B cell (primary cell): ENCODE data around the gene LRRC8A. TPM values are rescaled to one million over a fixed set of nuclear protein-coding genes. Genes with fewer than 3 reads are reported as not detected.
A peak's percentile ranks its signal among the peaks of the same experiment; 100 is the strongest.
"Not testable (repeated sequence)": the region's sequence is repeated elsewhere in the genome, so short reads cannot be mapped to it uniquely, and the experiment has no call there.

Experiments
- ATAC-seq: fragments of 200-7000 bp; cut with Tn5 transposase; one replicate; pipeline ENCODE4 v1.10.0; 2021; ENCODE audit warnings: low read depth, mild to moderate bottlenecking, moderate number of reproducible peaks, moderate library complexity
- CTCF ChIA-PET: fragments of 350-600 bp; sonication (Branson Sonifier 250); formaldehyde crosslinking; loops from one replicate; lab custom pipeline; 2021; ENCODE audit warnings: antibody characterized with exemption, inconsistent platforms; lab: Charles Lee
- POLR2A ChIA-PET: fragments of 350-600 bp; sonication (Branson Sonifier 250); formaldehyde crosslinking; loops from one replicate; lab custom pipeline; 2021; ENCODE audit warnings: antibody characterized with exemption; lab: Charles Lee
- DNase-seq: peaks from one replicate; pipeline ENCODE4 v3.0.0; 2013
- H2AFZ ChIP-seq: 2 replicates; pipeline ENCODE4 v1.6.1; 2012; ENCODE audit warnings: mild to moderate bottlenecking, low read depth, low read length; ENCODE audit not compliant: insufficient read depth, poor library complexity, severe bottlenecking
- H3K27ac ChIP-seq, 2 donors: 1 replicate in 1 of 2; 2 replicates in 1 of 2; pipeline ENCODE4 v1.5.1; 2012 to 2013; ENCODE audit warnings: low read length in 2 of 2, mild to moderate bottlenecking in 2 of 2, moderate library complexity in 1 of 2
- H3K27me3 ChIP-seq, 4 experiments: fragments of 200-600 bp in 1 of 4; sonication (generic) in 1 of 4; replicated peaks in 1 of 4; 1 replicate in 2 of 4; 2 replicates in 2 of 4; pipeline versions ENCODE4 v1.6.1 to v1.7.0; 2013 to 2016; ENCODE audit warnings: low read length in 3 of 4, mild to moderate bottlenecking in 2 of 4, mixed read lengths in 1 of 4, moderate library complexity in 1 of 4; ENCODE audit not compliant: insufficient read depth in 4 of 4, control insufficient read depth in 3 of 4; ENCODE audit errors: control extremely low read depth in 1 of 4
- H3K36me3 ChIP-seq, 2 experiments: replicated peaks in 1 of 2; 1 replicate in 1 of 2; 2 replicates in 1 of 2; pipeline versions ENCODE4 v1.6.1 to v1.7.1; 2013; ENCODE audit warnings: low read length in 1 of 2; ENCODE audit not compliant: insufficient read depth in 2 of 2, control insufficient read depth in 1 of 2; ENCODE audit errors: control extremely low read depth in 1 of 2, extremely low read depth in 1 of 2
- H3K4me1 ChIP-seq, 2 donors: fragments of 200-600 bp in 1 of 2; sonication (generic) in 1 of 2; 1 replicate in 1 of 2; 2 replicates in 1 of 2; pipeline versions ENCODE4 v1.5.1 to v1.6.1; 2013 to 2017; ENCODE audit warnings: low read length in 2 of 2; ENCODE audit not compliant: control insufficient read depth in 2 of 2, insufficient read depth in 2 of 2
- H3K4me2 ChIP-seq: replicated peaks from 2 replicates; pipeline ENCODE3; 2012; ENCODE audit warnings: mild to moderate bottlenecking, low read depth, low read length; ENCODE audit not compliant: poor library complexity, severe bottlenecking
- H3K4me3 ChIP-seq, 5 experiments: fragments of 200-600 bp in 1 of 5; sonication (generic) in 1 of 5; 1 replicate in 3 of 5; 2 replicates in 2 of 5; pipeline versions ENCODE4 v1.5.1 to v1.7.0; 2011 to 2016; ENCODE audit warnings: low read length in 4 of 5, mild to moderate bottlenecking in 4 of 5, low read depth in 2 of 5, control low read depth in 1 of 5, moderate library complexity in 1 of 5; ENCODE audit not compliant: insufficient read depth in 1 of 5; ENCODE audit errors: control extremely low read depth in 1 of 5, extremely low read depth in 1 of 5
- H3K79me2 ChIP-seq: fragments of 200-600 bp; sonication (generic); one replicate; pipeline ENCODE4 v1.6.0; 2016; ENCODE audit warnings: low read length; ENCODE audit not compliant: control insufficient read depth, insufficient read depth
- H3K9ac ChIP-seq: fragments of 200-600 bp; sonication (generic); 2 replicates; pipeline ENCODE4 v1.6.1; 2017; ENCODE audit warnings: mild to moderate bottlenecking, low read length, moderate library complexity
- H3K9me3 ChIP-seq, 3 donors: one replicate each; pipeline versions ENCODE4 v1.6.1 to v1.7.1; 2013; ENCODE audit warnings: low read length in 2 of 3; ENCODE audit not compliant: control insufficient read depth in 2 of 3, insufficient read depth in 1 of 3; ENCODE audit errors: control extremely low read depth in 1 of 3
- H4K20me1 ChIP-seq: 2 replicates; pipeline ENCODE4 v1.6.0; 2012; ENCODE audit warnings: mild to moderate bottlenecking, low read length; ENCODE audit not compliant: insufficient read depth, control insufficient read depth, poor library complexity, severe bottlenecking
- H3K27ac Mint-ChIP-seq: one replicate; pipeline ENCODE4 v1.8.0; 2021; ENCODE audit warnings: mixed read lengths
- H3K27me3 Mint-ChIP-seq: one replicate; pipeline ENCODE4 v1.8.0; 2021; ENCODE audit warnings: mixed read lengths
- H3K4me1 Mint-ChIP-seq: one replicate; pipeline ENCODE4 v1.8.0; 2021; ENCODE audit warnings: mixed read lengths
- H3K4me3 Mint-ChIP-seq: one replicate; pipeline ENCODE4 v1.8.0; 2021; ENCODE audit warnings: mixed read lengths
- H3K9me3 Mint-ChIP-seq: one replicate; pipeline ENCODE4 v1.8.0; 2022; ENCODE audit warnings: mixed read lengths; ENCODE audit not compliant: insufficient read depth
- EZH2 ChIP-seq: IDR thresholded peaks from 2 replicates; pipeline ENCODE4 v1.6.1; 2012; ENCODE audit warnings: borderline replicate concordance, low read depth, mild to moderate bottlenecking, moderate library complexity, low read length; ENCODE audit not compliant: insufficient read depth, poor library complexity, severe bottlenecking
- WGBS: methylation state at CpG from one replicate; pipeline ENCODE4 v1.1.5; 2013; ENCODE audit warnings: missing lambda C conversion rate; ENCODE audit not compliant: insufficient coverage; 5-methylcytosine and 5-hydroxymethylcytosine counted together
- intact Hi-C: fragments of 100-400 bp; cut with micrococcal nuclease; formaldehyde crosslinking; loops from one replicate; pipeline ENCODE4 v1.10.0; 2022
- polyA plus RNA-seq: library from polyadenylated mRNA; depleted of rRNA; stranded (reverse); fragments of >200 nt; gene quantifications from 2 replicates; pipeline ENCODE4 v1.2.3, GENCODE V29; 2012
- total RNA-seq, 2 donors: library from RNA; stranded (reverse); fragments of 120-200 nt in 1 of 2; gene quantifications; 1 replicate in 1 of 2; 2 replicates in 1 of 2; pipeline versions ENCODE4 v1.2.3 to v1.2.4, GENCODE V29; 2013 to 2022
- TF ChIP-seq, protein P1 (sequence below): fragments of 200-600 bp; IDR thresholded peaks from one replicate; pipeline ENCODE4 v1.8.0; 2022; ENCODE audit warnings: antibody characterized with exemption, mild to moderate bottlenecking

LRRC8A gene
- total and polyA plus RNA-seq, 2 donors (not counting 1 experiment from before 2014, with no cell fraction given) = 13.1 to 14.5 TPM

DNA sequence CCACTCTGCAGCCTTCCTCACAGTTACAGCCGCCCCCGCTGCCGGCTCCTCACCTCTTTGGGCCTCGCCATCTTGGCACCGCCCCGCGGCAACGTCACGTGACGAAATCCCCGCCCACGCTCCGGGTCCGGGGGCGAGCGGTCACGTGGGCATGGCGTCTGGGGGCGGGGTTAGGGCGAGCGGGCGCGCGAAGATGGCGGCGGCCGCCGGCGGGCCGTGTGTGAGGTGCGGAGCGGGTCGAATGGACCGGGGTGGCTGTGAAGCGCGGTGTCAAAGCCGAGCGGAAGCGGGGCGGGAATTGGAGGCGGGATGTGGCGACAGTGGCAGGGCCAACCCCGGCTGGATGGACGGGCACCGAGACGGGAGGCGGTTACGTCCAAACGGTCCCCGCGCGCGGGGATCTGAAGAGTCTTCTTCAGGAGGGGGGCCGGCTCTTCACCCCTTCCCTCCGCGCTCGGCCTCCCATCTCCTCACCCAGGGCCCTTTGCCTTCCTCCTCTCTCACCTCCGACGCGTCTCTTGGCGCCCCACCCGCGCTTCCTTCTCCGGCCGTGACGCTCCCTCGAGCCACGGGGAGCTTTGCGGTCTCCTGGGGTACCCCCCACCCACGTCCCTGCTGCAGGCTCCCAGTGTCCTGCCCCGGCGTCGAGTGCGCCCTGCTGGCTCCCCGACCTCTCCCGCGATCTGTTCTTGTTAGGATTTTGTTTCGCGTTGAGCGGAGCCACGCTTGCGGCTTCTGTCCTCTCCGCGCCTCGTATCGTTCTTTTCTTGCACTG is 65.8 kb downstream of the LRRC8A start, which contains the start of the genes DOLK and NUP188:
DOLK (minus strand) TSS at position 77 of the 775 bp plus-strand sequence. CDS start 300 bp downstream, outside the sequence.
NUP188 (plus strand) TSS at position 173 of the 775 bp plus-strand sequence; CDS start at position 194, 21 bp downstream.
- DNase-seq (peak; percentile 98), ATAC-seq (peak; percentile 86)
- Histone ChIP-seq H3K79me2 (peaks cover 44% of the 10 kb centered on the region), H3K4me1 (peaks cover 15 to 18% of the 10 kb centered on the region in 2 donors), H2AFZ (peak within 1 kb of the TSS; percentile 87), H3K4me2 (peak within 1 kb of the TSS; percentile 91), H3K4me3 (peak within 1 kb of the TSS; percentile 64 to 95 (median 84)), H3K27ac (peak within 1 kb of the TSS; percentile 91 to 96), H3K27me3 (no peaks in the 10 kb centered on the region), H4K20me1 (no peaks in the 10 kb centered on the region), H3K9me3 (no peaks in the 10 kb centered on the region), H3K9ac (peak within 1 kb of the TSS; percentile 85), H3K36me3 (peaks cover 0 to 8% of the 10 kb centered on the region in 2 experiments)
- TF ChIP-seq EZH2 = no peak
- TF ChIP-seq, protein P1, sequence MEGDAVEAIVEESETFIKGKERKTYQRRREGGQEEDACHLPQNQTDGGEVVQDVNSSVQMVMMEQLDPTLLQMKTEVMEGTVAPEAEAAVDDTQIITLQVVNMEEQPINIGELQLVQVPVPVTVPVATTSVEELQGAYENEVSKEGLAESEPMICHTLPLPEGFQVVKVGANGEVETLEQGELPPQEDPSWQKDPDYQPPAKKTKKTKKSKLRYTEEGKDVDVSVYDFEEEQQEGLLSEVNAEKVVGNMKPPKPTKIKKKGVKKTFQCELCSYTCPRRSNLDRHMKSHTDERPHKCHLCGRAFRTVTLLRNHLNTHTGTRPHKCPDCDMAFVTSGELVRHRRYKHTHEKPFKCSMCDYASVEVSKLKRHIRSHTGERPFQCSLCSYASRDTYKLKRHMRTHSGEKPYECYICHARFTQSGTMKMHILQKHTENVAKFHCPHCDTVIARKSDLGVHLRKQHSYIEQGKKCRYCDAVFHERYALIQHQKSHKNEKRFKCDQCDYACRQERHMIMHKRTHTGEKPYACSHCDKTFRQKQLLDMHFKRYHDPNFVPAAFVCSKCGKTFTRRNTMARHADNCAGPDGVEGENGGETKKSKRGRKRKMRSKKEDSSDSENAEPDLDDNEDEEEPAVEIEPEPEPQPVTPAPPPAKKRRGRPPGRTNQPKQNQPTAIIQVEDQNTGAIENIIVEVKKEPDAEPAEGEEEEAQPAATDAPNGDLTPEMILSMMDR = no peak
- ChIA-PET POLR2A (interaction anchor here (0.7 to 1.1 kb wide), 2 partner anchors 248 to 498 kb away, joined by 3 read pairs; no protein-coding TSS in a partner anchor), CTCF (interaction anchor here (0.9 to 1.7 kb wide), 3 partner anchors 20 to 246 kb away, joined by 3 to 8 read pairs (median 3); partner anchors contain the start of genes ENDOG and PKN3)
- H3K4me3 Mint-ChIP-seq = peak within 1 kb of the TSS; percentile 97
- no peaks in the 10 kb centered on the region for H3K9me3 Mint-ChIP-seq
- WGBS = 1% methylated on average over 78 of the region's 86 CpGs
- peaks cover 27% of the 10 kb centered on the region for H3K4me1 Mint-ChIP-seq
- no peaks in the 10 kb centered on the region for H3K27me3 Mint-ChIP-seq
- intact Hi-C loops = loop anchor here (1.0 to 10.0 kb wide), 7 partner anchors 65 to 677 kb away; partner anchors contain the start of genes C9orf50, LRRC8A, NTMT1 and SH3GLB2
- H3K27ac Mint-ChIP-seq = peak within 1 kb of the TSS; percentile 98

DNA sequence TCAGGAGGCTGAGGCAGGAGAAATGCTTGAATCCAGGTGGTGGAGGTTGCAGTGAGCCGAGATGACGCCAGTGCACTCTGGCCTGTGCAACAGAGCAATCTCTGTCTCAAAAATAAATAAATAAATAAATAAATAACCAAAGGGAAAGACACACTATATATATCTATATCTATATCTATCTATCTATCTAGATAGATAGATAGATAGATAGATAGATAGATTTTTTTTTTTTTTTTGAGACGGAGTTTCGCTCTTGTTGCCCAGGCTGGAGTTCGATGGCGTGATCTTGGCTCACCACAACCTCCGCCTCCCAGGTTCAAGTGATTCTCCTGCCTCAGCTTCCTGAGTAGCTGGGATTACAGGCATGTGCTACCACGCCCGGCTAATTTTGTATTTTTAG is 79.5 kb downstream of the LRRC8A start:
- H3K27ac Mint-ChIP-seq, H3K4me3 Mint-ChIP-seq, intact Hi-C loops, H3K9ac ChIP-seq, H2AFZ ChIP-seq, H3K27me3 ChIP-seq, ATAC-seq, H3K4me1 ChIP-seq, H3K4me1 Mint-ChIP-seq, H3K4me2 ChIP-seq, H3K9me3 Mint-ChIP-seq, H4K20me1 ChIP-seq, DNase-seq, H3K27me3 Mint-ChIP-seq, CTCF ChIA-PET, H3K4me3 ChIP-seq, H3K79me2 ChIP-seq, H3K27ac ChIP-seq, H3K9me3 ChIP-seq: not testable (repeated sequence)
- POLR2A ChIA-PET = interaction anchor here (0.6 kb wide), 1 partner anchor 295 kb away, joined by 3 read pairs; no protein-coding TSS in a partner anchor
- H3K36me3 ChIP-seq = peaks cover 10 to 44% of the 10 kb centered on the region in 2 experiments
- no CpG with 5 or more reads among the region's 9 CpGs for WGBS

Other genes with a start within 250 kb of the LRRC8A start
- 76.6 and 83.4 TPM in 2 replicates for gene DYNC2I2, start 225.3 kb upstream of the LRRC8A start, total RNA-seq
- 92.9 and 109 TPM in 2 replicates for gene DYNC2I2, start 225.3 kb upstream of the LRRC8A start, polyA plus RNA-seq
- 306 and 309 TPM in 2 replicates for gene SET, start 192.9 kb upstream of the LRRC8A start, total RNA-seq
- gene SET, start 192.9 kb upstream of the LRRC8A start, polyA plus RNA-seq = 54.9 and 74.8 TPM in 2 replicates
- 3.7 and 4.2 TPM in 2 replicates for gene PKN3, start 179.6 kb upstream of the LRRC8A start, total RNA-seq
- gene PKN3, start 179.6 kb upstream of the LRRC8A start, polyA plus RNA-seq = 1.4 and 1.8 TPM in 2 replicates
- gene ZDHHC12, start 158.0 kb upstream of the LRRC8A start, total RNA-seq = 25.3 and 28.5 TPM in 2 replicates
- 31.0 and 47.0 TPM in 2 replicates for gene ZDHHC12, start 158.0 kb upstream of the LRRC8A start, polyA plus RNA-seq
- gene ZER1, start 110.2 kb upstream of the LRRC8A start, total RNA-seq = 42.2 and 44.0 TPM in 2 replicates
- gene ZER1, start 110.2 kb upstream of the LRRC8A start, polyA plus RNA-seq = 22.8 and 26.9 TPM in 2 replicates
- gene TBC1D13, start 94.9 kb upstream of the LRRC8A start, total RNA-seq = 29.1 and 31.8 TPM in 2 replicates
- 25.3 and 28.8 TPM in 2 replicates for gene TBC1D13, start 94.9 kb upstream of the LRRC8A start, polyA plus RNA-seq
- gene ENDOG, start 63.6 kb upstream of the LRRC8A start, total RNA-seq = 17.1 and 19.3 TPM in 2 replicates
- 2.9 and 12.5 TPM in 2 replicates for gene ENDOG, start 63.6 kb upstream of the LRRC8A start, polyA plus RNA-seq
- 70.0 and 73.0 TPM in 2 replicates for gene SPOUT1, start 52.3 kb upstream of the LRRC8A start, total RNA-seq
- 61.3 and 86.4 TPM in 2 replicates for gene SPOUT1, start 52.3 kb upstream of the LRRC8A start, polyA plus RNA-seq
- gene KYAT1, start 183 bp upstream of the LRRC8A start, total RNA-seq = 6.4 and 7.0 TPM in 2 replicates
- 13.4 and 16.2 TPM in 2 replicates for gene KYAT1, start 183 bp upstream of the LRRC8A start, polyA plus RNA-seq
- gene PHYHD1, start 38.8 kb downstream of the LRRC8A start, total RNA-seq = 0.96 and 1.5 TPM in 2 replicates
- 2.0 and 4.4 TPM in 2 replicates for gene PHYHD1, start 38.8 kb downstream of the LRRC8A start, polyA plus RNA-seq
- gene DOLK, start 65.5 kb downstream of the LRRC8A start, total RNA-seq = 11.1 and 12.2 TPM in 2 replicates
- gene DOLK, start 65.5 kb downstream of the LRRC8A start, polyA plus RNA-seq = 1.9 and 3.0 TPM in 2 replicates
- gene NUP188, start 65.6 kb downstream of the LRRC8A start, total RNA-seq = 83.6 and 93.2 TPM in 2 replicates
- 42.8 and 47.7 TPM in 2 replicates for gene NUP188, start 65.6 kb downstream of the LRRC8A start, polyA plus RNA-seq
- 110 and 111 TPM in 2 replicates for gene SH3GLB2, start 146.2 kb downstream of the LRRC8A start, total RNA-seq
- gene SH3GLB2, start 146.2 kb downstream of the LRRC8A start, polyA plus RNA-seq = 174 and 176 TPM in 2 replicates
- 71.6 and 78.1 TPM in 2 replicates for gene MIGA2, start 154.5 kb downstream of the LRRC8A start, total RNA-seq
- gene MIGA2, start 154.5 kb downstream of the LRRC8A start, polyA plus RNA-seq = 62.1 and 85.3 TPM in 2 replicates
- 4.7 and 7.1 TPM in 2 replicates for gene DOLPP1, start 199.0 kb downstream of the LRRC8A start, total RNA-seq
- gene DOLPP1, start 199.0 kb downstream of the LRRC8A start, polyA plus RNA-seq = 7.9 and 8.6 TPM in 2 replicates
- 11.8 and 14.1 TPM in 2 replicates for gene CRAT, start 228.7 kb downstream of the LRRC8A start, total RNA-seq
- gene CRAT, start 228.7 kb downstream of the LRRC8A start, polyA plus RNA-seq = 8.0 and 9.0 TPM in 2 replicates
- 72.8 and 73.9 TPM in 2 replicates for gene PTPA, start 229.3 kb downstream of the LRRC8A start, total RNA-seq
- gene PTPA, start 229.3 kb downstream of the LRRC8A start, polyA plus RNA-seq = 26.0 and 35.0 TPM in 2 replicates